Esophagus squamous epithelium (tissue), 5 donors: ENCODE data around the gene OGFOD2. TPM values are rescaled to one million over a fixed set of nuclear protein-coding genes. Genes with fewer than 3 reads are reported as not detected.

ENCODE experiments used
- DNase-seq: peaks from one replicate; lab custom pipeline; 2025; lab: John Stamatoyannopoulos, UW
- H3K27ac ChIP-seq, 4 donors: fragments of 200-600 bp; sonication (generic); one replicate each; pipeline ENCODE4 v1.5.1; 2016 to 2019; ENCODE audit warnings: mild to moderate bottlenecking in 1 of 4
- H3K27me3 ChIP-seq, 4 donors: fragments of 200-600 bp; sonication (generic); 1 replicate in 3 of 4; 2 replicates in 1 of 4; pipeline versions ENCODE4 v1.5.1 to v1.6.0; 2017 to 2021; ENCODE audit warnings: antibody characterized with exemption in 1 of 4
- H3K36me3 ChIP-seq, 3 donors: fragments of 200-600 bp; sonication (generic); one replicate each; pipeline ENCODE4 v1.5.1; 2016 to 2019
- H3K4me1 ChIP-seq, 3 donors: fragments of 200-600 bp; sonication (generic); one replicate each; pipeline ENCODE4 v1.5.1; 2017 to 2019
- H3K4me3 ChIP-seq, 4 donors: fragments of 200-600 bp; sonication (generic); 1 replicate in 3 of 4; 2 replicates in 1 of 4; pipeline ENCODE4 v1.5.1; 2016 to 2019; ENCODE audit warnings: mild to moderate bottlenecking in 2 of 4, moderate library complexity in 1 of 4
- H3K9me3 ChIP-seq, 3 donors: fragments of 200-600 bp; sonication (generic); one replicate each; pipeline ENCODE4 v1.5.1; 2016 to 2019
- POLR2A ChIP-seq, 4 donors: fragments of 450-650 bp; IDR thresholded peaks; one replicate each; pipeline ENCODE4 v1.6.1; 2017; ENCODE audit warnings: antibody characterized with exemption in 4 of 4, mild to moderate bottlenecking in 4 of 4, moderate library complexity in 3 of 4
- WGBS, 2 donors: methylation state at CpG; one replicate each; pipeline ENCODE4 v1.1.5; 2018; 5-methylcytosine and 5-hydroxymethylcytosine counted together
- intact Hi-C: fragments of 100-400 bp; cut with DNase I; formaldehyde crosslinking; loops from one replicate; pipeline ENCODE4 v1.15.0; 2022
- total RNA-seq, 4 donors: library from RNA; depleted of rRNA; stranded (reverse); fragments of >200 nt; gene quantifications; one replicate each; pipeline ENCODE4 v1.1.0, GENCODE V29; 2016
- TF ChIP-seq, protein P1 (sequence below), 6 experiments: fragments of 450-650 bp in 4 of 6; fragments of 200-600 bp in 2 of 6; sonication (generic) in 2 of 6; IDR thresholded peaks; one replicate each; pipeline ENCODE4 v1.5.1; 2016 to 2019; ENCODE audit warnings: antibody characterized with exemption in 6 of 6, mild to moderate bottlenecking in 4 of 6, moderate library complexity in 4 of 6
- donor health status: DM: yes; HTN: yes; CAD: no.

The OGFOD2 gene
- total RNA-seq, 4 donors from 2014 or later: 8.5 to 13.9 (median 11.3) TPM

DNA sequence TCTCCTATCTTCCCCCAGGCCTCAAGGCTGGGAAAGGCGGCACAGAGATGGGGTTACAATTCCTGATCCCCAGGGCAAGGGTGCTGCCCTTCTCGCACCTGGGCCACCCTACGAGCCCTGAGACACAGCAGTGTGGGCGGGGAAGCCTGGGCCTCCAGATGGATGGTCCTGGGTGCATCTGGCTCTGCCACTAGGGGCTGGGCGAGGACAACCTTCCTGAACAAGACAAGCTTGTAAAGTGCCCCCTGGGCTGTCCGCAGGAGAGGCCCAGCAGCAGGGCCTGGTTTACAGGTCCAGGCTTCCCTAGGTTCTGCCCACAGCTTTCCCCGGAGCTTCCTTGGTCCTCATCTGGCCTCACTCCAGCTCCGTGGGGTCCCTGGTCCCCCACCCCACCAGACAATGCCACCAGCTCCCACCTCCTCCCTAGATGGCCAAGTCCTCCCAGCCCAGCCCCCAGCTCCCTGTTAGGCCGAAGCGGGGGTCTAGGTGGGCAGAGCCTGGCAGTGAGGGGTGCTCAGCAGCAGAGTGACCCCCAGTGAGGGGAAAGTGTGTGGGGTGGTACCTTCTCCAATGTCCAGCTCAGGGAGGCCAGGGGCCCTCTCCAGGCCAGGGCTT, 14.3 kb downstream of the OGFOD2 start:
- no CpG with 5 or more reads among the region's 10 CpGs for WGBS, 2 donors
- peaks cover 9 to 16% (median 11%) of the 10 kb centered on the region in 3 donors for H3K4me1 ChIP-seq
- DNase-seq: no peak
- H3K9me3 ChIP-seq: no peaks in the 10 kb centered on the region
- no peak overlapping the region for H3K27ac ChIP-seq
- H3K27me3 ChIP-seq: no peaks in the 10 kb centered on the region
- TF ChIP-seq, protein P1, sequence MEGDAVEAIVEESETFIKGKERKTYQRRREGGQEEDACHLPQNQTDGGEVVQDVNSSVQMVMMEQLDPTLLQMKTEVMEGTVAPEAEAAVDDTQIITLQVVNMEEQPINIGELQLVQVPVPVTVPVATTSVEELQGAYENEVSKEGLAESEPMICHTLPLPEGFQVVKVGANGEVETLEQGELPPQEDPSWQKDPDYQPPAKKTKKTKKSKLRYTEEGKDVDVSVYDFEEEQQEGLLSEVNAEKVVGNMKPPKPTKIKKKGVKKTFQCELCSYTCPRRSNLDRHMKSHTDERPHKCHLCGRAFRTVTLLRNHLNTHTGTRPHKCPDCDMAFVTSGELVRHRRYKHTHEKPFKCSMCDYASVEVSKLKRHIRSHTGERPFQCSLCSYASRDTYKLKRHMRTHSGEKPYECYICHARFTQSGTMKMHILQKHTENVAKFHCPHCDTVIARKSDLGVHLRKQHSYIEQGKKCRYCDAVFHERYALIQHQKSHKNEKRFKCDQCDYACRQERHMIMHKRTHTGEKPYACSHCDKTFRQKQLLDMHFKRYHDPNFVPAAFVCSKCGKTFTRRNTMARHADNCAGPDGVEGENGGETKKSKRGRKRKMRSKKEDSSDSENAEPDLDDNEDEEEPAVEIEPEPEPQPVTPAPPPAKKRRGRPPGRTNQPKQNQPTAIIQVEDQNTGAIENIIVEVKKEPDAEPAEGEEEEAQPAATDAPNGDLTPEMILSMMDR (IDR thresholded peaks at IDR 0.05): no peak
- TF ChIP-seq POLR2A (IDR thresholded peaks at IDR 0.05): no peak
- intact Hi-C loops: no loop called here
- no peak overlapping the region for H3K4me3 ChIP-seq
- H3K36me3 ChIP-seq: peaks cover 0 to 73% (median 5%) of the 10 kb centered on the region in 3 donors

DNA sequence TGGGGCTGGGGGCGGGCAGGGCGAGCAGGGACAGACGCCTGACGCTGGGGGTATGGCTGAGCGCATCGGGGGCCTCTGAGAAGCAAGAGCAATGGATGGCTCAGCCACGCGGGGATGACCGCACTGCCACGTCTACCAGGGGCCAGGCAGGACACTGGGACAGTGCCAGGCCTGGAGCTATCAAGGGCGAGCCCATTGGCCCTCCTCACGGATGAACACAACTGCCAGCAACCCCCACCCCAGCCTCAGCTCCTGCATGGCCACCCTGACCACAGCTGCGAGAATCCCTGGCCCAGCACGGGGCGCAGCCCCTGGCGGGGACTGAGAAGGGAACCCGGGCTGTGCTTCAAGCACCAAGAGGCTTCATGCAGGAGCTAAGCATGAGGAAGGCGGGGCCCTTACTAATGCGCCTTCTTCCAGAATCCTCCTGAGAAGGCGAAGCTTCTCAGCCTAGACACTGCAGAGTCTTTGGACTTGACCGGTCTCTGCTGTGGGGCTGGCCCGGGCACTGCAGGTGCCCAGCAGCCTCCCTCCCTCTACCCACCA, 14.9 kb downstream of the OGFOD2 start:
- Histone ChIP-seq H3K4me1 (peaks cover 3 to 9% (median 5%) of the 10 kb centered on the region in 3 donors), H3K36me3 (peaks cover 0 to 79% (median 5%) of the 10 kb centered on the region in 3 donors), H3K9me3 (no peaks in the 10 kb centered on the region), H3K4me3 (no peak overlapping the region), H3K27ac (no peak overlapping the region), H3K27me3 (no peaks in the 10 kb centered on the region)
- WGBS, 2 donors: 85 to 89% methylated on average over 11 to 15 of the region's 22 CpGs
- intact Hi-C loops: no loop called here
- TF ChIP-seq, protein P1 (IDR thresholded peaks at IDR 0.05): no peak
- no peak for TF ChIP-seq POLR2A (IDR thresholded peaks at IDR 0.05)
- DNase-seq: no peak

DNA sequence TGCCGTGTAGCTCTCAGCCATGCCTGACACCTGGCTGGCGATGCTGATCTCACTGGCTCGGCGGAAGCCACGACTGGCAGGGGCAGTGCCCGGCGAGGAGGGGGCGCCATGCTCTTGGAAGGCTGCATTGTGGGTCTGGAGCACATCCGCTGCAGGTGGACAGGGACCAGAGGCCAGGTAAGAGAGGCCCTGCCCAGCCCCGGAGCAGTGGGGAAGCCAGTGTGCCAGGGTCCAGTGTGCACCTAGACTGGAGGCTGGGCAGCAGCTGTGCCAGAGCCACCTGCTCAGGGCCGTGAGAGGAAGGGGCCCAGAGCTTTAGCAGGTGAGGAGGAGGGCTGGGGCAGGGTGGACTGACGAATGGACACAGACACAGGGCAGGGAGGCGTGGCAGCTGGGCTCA, 15.5 kb downstream of the OGFOD2 start:
- Histone ChIP-seq H3K4me3 (no peak overlapping the region), H3K27ac (no peak overlapping the region), H3K27me3 (no peaks in the 10 kb centered on the region), H3K4me1 (peaks cover 0 to 3% (median 0%) of the 10 kb centered on the region in 3 donors), H3K9me3 (no peaks in the 10 kb centered on the region), H3K36me3 (peaks cover 0 to 82% (median 5%) of the 10 kb centered on the region in 3 donors)
- DNase-seq: no peak
- WGBS, 2 donors: 93% methylated on average over 2 of the region's 13 CpGs; no CpG with 5 or more reads in 1 of the 2 donors
- TF ChIP-seq, protein P1 (IDR thresholded peaks at IDR 0.05): no peak
- TF ChIP-seq POLR2A (IDR thresholded peaks at IDR 0.05): no peak
- intact Hi-C loops: no loop called here

DNA sequence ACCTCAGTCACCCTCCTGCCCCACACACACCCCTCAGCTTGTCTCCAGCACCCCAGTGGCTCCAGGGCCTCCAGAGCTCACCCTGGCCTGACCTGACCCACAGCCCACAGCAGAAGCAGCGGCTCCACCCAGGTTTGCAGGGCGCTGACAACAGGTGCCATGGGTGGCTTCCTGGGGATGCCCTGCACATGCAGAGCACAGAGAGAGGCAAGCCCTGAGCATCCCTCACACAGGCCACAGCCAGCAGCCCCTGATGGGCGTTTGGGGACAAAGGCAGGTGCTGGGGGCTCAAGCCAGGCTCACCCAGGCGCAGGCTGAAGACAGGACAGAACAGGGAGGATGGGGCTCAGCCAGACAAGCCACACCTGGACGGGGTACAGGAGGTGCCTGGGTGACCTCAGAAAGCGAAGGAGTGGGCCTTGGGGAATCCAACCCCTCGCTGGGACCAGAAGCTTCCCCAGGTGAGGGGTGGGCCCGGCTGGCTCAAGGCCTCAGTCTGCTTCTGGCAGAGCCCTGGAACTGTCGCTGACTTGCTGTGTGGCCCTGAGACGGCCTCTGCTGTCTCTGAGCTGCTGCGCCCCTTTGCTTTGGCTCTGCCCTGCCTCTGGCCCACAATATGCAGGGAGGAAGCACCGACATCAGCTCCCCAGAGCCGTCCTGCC, 16.0 kb downstream of the OGFOD2 start:
- WGBS, 2 donors: 100% methylated on average over 2 of the region's 13 CpGs; no CpG with 5 or more reads in 1 of the 2 donors
- peaks cover 0 to 82% (median 3%) of the 10 kb centered on the region in 3 donors for H3K36me3 ChIP-seq
- intact Hi-C loops: no loop called here

More for the DNA sequence above, 16.0 kb downstream of the OGFOD2 start:
- Histone ChIP-seq H3K4me3 (no peak overlapping the region), H3K9me3 (no peaks in the 10 kb centered on the region), H3K27me3 (no peaks in the 10 kb centered on the region), H3K27ac (no peak overlapping the region), H3K4me1 (peaks cover 0 to 4% (median 0%) of the 10 kb centered on the region in 3 donors)
- TF ChIP-seq POLR2A (IDR thresholded peaks at IDR 0.05): no peak
- TF ChIP-seq, protein P1 (IDR thresholded peaks at IDR 0.05): no peak
- DNase-seq: no peak
